GM12878 (cell line): ENCODE data around the gene SFT2D1. TPM values are rescaled to one million over a fixed set of nuclear protein-coding genes. Genes with fewer than 3 reads are reported as not detected.

ENCODE experiments used
- EGR1 ChIP-seq, 2 experiments: IDR thresholded peaks; 1 replicate in 1 of 2; 2 replicates in 1 of 2; pipeline ENCODE4 v1.6.1; 2011 to 2012; ENCODE audit warnings: low read depth in 2 of 2, low read length in 2 of 2, borderline replicate concordance in 1 of 2, mild to moderate bottlenecking in 1 of 2, moderate library complexity in 1 of 2
- ESRRA ChIP-seq: IDR thresholded peaks from 2 replicates; pipeline ENCODE4 v1.6.1; 2012; ENCODE audit warnings: mild to moderate bottlenecking, low read length, improper control_type of control experiment
- FOS ChIP-seq: IDR thresholded peaks from 3 replicates; pipeline ENCODE4 v1.6.1; 2011; ENCODE audit warnings: borderline replicate concordance; ENCODE audit not compliant: insufficient read length; ENCODE audit errors: extremely low read depth
- FOXM1 ChIP-seq: IDR thresholded peaks from 2 replicates; pipeline ENCODE4 v1.6.1; 2012; ENCODE audit warnings: low read depth, mild to moderate bottlenecking, inconsistent platforms, low read length, moderate library complexity
- HDAC2 ChIP-seq: fragments of 200-600 bp; sonication (generic); IDR thresholded peaks from 2 replicates; pipeline ENCODE4 v1.6.1; 2017
- KLF5 ChIP-seq: fragments of 450-650 bp; IDR thresholded peaks from 2 replicates; pipeline ENCODE4 v1.6.1; 2014; ENCODE audit warnings: mild to moderate bottlenecking; ENCODE audit not compliant: partially characterized antibody
- MXI1 ChIP-seq: fragments of 150-350 bp; IDR thresholded peaks from 2 replicates; pipeline ENCODE4 v1.6.1; 2011; ENCODE audit warnings: low read depth, mild to moderate bottlenecking, inconsistent platforms, low read length, improper control_type of control experiment
- MYB ChIP-seq: fragments of 150-350 bp; IDR thresholded peaks from 2 replicates; pipeline ENCODE4 v1.6.1; 2014; ENCODE audit warnings: mild to moderate bottlenecking, low read depth, low read length, borderline replicate concordance
- MYC ChIP-seq: IDR thresholded peaks from 2 replicates; pipeline ENCODE4 v1.6.1; 2011; ENCODE audit warnings: mild to moderate bottlenecking, low read length, moderate library complexity, inconsistent platforms; ENCODE audit not compliant: insufficient read depth, insufficient replicate concordance, insufficient read length, severe bottlenecking
- NFIC ChIP-seq: IDR thresholded peaks from 2 replicates; pipeline ENCODE4 v1.6.1; 2012; ENCODE audit warnings: low read depth, mild to moderate bottlenecking, inconsistent platforms, low read length, moderate library complexity
- NRF1 ChIP-seq: conservative IDR thresholded peaks from 2 replicates; pipeline ENCODE4 v1.6.1; 2011; ENCODE audit warnings: mild to moderate bottlenecking, low read depth, low read length, improper control_type of control experiment
- PML ChIP-seq: IDR thresholded peaks from 2 replicates; pipeline ENCODE4 v1.6.1; 2012; ENCODE audit warnings: low read length, inconsistent platforms
- POLR2A ChIP-seq: IDR thresholded peaks from 2 replicates; pipeline ENCODE4 v1.6.1; 2011; ENCODE audit warnings: low read depth, mild to moderate bottlenecking, low read length
- SIX5 ChIP-seq: IDR thresholded peaks from 2 replicates; pipeline ENCODE4 v1.6.1; 2011; ENCODE audit warnings: mild to moderate bottlenecking, low read depth, low read length, moderate library complexity; ENCODE audit not compliant: severe bottlenecking
- SMAD1 ChIP-seq: fragments of 450-650 bp; IDR thresholded peaks from 2 replicates; pipeline ENCODE4 v1.6.1; 2018; ENCODE audit warnings: mild to moderate bottlenecking, low read depth; ENCODE audit not compliant: partially characterized antibody
- SMAD5 ChIP-seq: IDR thresholded peaks from 2 replicates; pipeline ENCODE4 v1.6.1; 2016; ENCODE audit warnings: antibody characterized with exemption, low read depth
- SP1 ChIP-seq: IDR thresholded peaks from one replicate; pipeline ENCODE4 v1.6.1; 2011; ENCODE audit warnings: low read depth, low read length
- SREBF2 ChIP-seq: IDR thresholded peaks from 2 replicates; pipeline ENCODE4 v1.6.1; 2012; ENCODE audit warnings: mild to moderate bottlenecking, low read length
- TCF3 ChIP-seq: IDR thresholded peaks from 2 replicates; pipeline ENCODE4 v1.6.1; 2012; ENCODE audit warnings: low read depth, mild to moderate bottlenecking, low read length, borderline replicate concordance; ENCODE audit not compliant: insufficient read depth
- YBX1 ChIP-seq: fragments of 450-650 bp; IDR thresholded peaks from 2 replicates; pipeline ENCODE4 v1.6.1; 2016; ENCODE audit warnings: antibody characterized with exemption
- ZBED1 ChIP-seq: IDR thresholded peaks from 2 replicates; pipeline ENCODE4 v1.6.1; 2016; ENCODE audit warnings: borderline replicate concordance
- ZNF207 ChIP-seq: fragments of 450-650 bp; IDR thresholded peaks from 2 replicates; pipeline ENCODE4 v1.6.1; 2014; ENCODE audit warnings: antibody characterized with exemption, mild to moderate bottlenecking, borderline replicate concordance
- ZNF24 ChIP-seq: fragments of 450-650 bp; IDR thresholded peaks from 2 replicates; pipeline ENCODE4 v1.6.1; 2017; ENCODE audit warnings: antibody characterized with exemption, mild to moderate bottlenecking
- polyA plus RNA-seq, 11 experiments: library from polyadenylated mRNA; depleted of rRNA in 4 of 11; unstranded in 6 of 11; stranded (reverse) in 5 of 11; fragments of >200 nt; fragmentation: Nextera tagmentation in 4 of 11; fragmentation: Illumina TruSeq in 1 of 11; extraction: Ambion mirVana in 4 of 11; extraction: Trizol in 1 of 11; gene quantifications; 1 replicate in 1 of 11; 2 replicates in 10 of 11; pipeline versions ENCODE4 v1.2.1 to v1.2.3, GENCODE V29; 2011 to 2016; ENCODE audit warnings: inconsistent platforms in 2 of 11, missing spikeins in 2 of 11, low read depth in 1 of 11
- total RNA-seq, 4 experiments: library from RNA; depleted of rRNA in 3 of 4; stranded (reverse); fragments of >200 nt in 3 of 4; fragmentation: Illumina TruSeq in 1 of 4; extraction: Trizol in 1 of 4; gene quantifications; 2 replicates each; pipeline versions ENCODE4 v1.2.1 to v1.2.3, GENCODE V29; 2013 to 2021
- TF ChIP-seq, protein P1 (sequence below): IDR thresholded peaks from 2 replicates; pipeline ENCODE4 v1.6.1; 2012; ENCODE audit warnings: low read length, inconsistent platforms
- TF ChIP-seq, protein P2 (sequence below): fragments of 450-650 bp; IDR thresholded peaks from 2 replicates; pipeline ENCODE4 v1.6.1; 2017; ENCODE audit warnings: mild to moderate bottlenecking, moderate library complexity
- TF ChIP-seq, protein P3 (sequence below): IDR thresholded peaks from 2 replicates; pipeline ENCODE4 v1.6.1; 2011; ENCODE audit warnings: mild to moderate bottlenecking, low read depth, low read length, moderate library complexity; ENCODE audit not compliant: insufficient replicate concordance

Gene SFT2D1
- total and polyA plus RNA-seq, 10 of the 15 experiments (the other 5 are each of a cell fraction or from before 2014, with no cell fraction given): 69.5 to 281 (median 124) TPM

DNA sequence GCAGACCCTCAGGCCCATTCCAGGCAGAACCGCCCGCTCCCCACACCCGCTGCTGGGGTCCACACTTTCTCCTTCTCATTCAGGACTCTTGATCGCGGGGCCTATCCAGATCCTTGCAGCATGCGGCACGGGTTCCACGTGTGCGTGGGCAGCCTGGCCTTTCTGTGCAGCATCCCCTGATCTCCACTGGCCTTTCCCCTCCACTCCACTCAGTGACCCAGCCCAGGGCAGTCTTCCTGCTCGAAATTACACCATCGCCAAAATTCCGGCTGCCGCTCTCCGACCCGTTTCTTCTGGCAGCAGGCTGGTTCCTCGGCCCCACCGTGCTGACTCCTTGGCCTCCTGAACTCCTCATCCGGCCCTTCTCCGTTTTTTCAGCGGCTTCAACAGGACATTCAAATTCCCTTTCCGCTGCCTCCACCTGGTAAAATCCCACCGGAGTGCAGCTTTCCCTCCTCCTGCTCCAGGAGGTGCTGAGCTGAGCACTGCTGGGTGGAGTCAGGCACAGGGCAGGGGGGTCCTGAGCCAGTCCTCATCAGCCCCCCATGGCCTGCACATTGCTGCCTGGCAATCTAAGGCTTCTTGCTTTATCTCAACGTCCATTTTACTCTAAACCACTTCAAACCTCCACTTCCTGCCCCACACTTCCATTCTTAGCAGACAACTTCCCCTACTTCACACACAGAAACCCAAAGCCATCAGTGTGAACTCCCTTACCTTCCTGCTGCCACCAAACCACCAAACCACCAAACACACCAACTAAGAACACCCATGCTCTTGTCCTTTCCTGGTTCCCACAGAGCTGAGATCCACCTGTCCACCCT lies 9.0 kb downstream of the SFT2D1 start (continued):
- TF ChIP-seq, protein P1, sequence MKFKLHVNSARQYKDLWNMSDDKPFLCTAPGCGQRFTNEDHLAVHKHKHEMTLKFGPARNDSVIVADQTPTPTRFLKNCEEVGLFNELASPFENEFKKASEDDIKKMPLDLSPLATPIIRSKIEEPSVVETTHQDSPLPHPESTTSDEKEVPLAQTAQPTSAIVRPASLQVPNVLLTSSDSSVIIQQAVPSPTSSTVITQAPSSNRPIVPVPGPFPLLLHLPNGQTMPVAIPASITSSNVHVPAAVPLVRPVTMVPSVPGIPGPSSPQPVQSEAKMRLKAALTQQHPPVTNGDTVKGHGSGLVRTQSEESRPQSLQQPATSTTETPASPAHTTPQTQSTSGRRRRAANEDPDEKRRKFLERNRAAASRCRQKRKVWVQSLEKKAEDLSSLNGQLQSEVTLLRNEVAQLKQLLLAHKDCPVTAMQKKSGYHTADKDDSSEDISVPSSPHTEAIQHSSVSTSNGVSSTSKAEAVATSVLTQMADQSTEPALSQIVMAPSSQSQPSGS: peak; percentile 54; the same call in 1 of the 2 replicates
- TF ChIP-seq MXI1: no peak
- TF ChIP-seq KLF5: no peak
- TF ChIP-seq SP1: no peak
- no peak for TF ChIP-seq SREBF2
- TF ChIP-seq, protein P2, sequence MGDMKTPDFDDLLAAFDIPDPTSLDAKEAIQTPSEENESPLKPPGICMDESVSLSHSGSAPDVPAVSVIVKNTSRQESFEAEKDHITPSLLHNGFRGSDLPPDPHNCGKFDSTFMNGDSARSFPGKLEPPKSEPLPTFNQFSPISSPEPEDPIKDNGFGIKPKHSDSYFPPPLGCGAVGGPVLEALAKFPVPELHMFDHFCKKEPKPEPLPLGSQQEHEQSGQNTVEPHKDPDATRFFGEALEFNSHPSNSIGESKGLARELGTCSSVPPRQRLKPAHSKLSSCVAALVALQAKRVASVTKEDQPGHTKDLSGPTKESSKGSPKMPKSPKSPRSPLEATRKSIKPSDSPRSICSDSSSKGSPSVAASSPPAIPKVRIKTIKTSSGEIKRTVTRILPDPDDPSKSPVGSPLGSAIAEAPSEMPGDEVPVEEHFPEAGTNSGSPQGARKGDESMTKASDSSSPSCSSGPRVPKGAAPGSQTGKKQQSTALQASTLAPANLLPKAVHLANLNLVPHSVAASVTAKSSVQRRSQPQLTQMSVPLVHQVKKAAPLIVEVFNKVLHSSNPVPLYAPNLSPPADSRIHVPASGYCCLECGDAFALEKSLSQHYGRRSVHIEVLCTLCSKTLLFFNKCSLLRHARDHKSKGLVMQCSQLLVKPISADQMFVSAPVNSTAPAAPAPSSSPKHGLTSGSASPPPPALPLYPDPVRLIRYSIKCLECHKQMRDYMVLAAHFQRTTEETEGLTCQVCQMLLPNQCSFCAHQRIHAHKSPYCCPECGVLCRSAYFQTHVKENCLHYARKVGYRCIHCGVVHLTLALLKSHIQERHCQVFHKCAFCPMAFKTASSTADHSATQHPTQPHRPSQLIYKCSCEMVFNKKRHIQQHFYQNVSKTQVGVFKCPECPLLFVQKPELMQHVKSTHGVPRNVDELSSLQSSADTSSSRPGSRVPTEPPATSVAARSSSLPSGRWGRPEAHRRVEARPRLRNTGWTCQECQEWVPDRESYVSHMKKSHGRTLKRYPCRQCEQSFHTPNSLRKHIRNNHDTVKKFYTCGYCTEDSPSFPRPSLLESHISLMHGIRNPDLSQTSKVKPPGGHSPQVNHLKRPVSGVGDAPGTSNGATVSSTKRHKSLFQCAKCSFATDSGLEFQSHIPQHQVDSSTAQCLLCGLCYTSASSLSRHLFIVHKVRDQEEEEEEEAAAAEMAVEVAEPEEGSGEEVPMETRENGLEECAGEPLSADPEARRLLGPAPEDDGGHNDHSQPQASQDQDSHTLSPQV: no peak
- TF ChIP-seq PML: 0 out of 2 replicates have a peak, but pooled peaks have one; percentile 58
- TF ChIP-seq SIX5: no peak
- no peak for TF ChIP-seq EGR1 (IDR thresholded peaks at IDR 0.05; ENCODE audit: borderline replicate concordance in 1 of 2, low read depth in 2 of 2, low read length in 2 of 2)
- no peak for TF ChIP-seq ESRRA
- no peak for TF ChIP-seq HDAC2
- no peak for TF ChIP-seq NRF1
- TF ChIP-seq ZNF24: no peak
- no peak for TF ChIP-seq MYC
- TF ChIP-seq YBX1: no peak
- TF ChIP-seq NFIC: peak; percentile 72; the same call in 1 of the 2 replicates
- TF ChIP-seq, protein P3, sequence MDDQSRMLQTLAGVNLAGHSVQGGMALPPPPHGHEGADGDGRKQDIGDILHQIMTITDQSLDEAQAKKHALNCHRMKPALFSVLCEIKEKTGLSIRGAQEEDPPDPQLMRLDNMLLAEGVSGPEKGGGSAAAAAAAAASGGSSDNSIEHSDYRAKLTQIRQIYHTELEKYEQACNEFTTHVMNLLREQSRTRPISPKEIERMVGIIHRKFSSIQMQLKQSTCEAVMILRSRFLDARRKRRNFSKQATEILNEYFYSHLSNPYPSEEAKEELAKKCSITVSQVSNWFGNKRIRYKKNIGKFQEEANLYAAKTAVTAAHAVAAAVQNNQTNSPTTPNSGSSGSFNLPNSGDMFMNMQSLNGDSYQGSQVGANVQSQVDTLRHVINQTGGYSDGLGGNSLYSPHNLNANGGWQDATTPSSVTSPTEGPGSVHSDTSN: no peak
- TF ChIP-seq ZNF207: no peak
- no peak for TF ChIP-seq TCF3
- TF ChIP-seq ZBED1: no peak; the same call in 1 of the 2 replicates
- peak; percentile 70; the same call in 1 of the 2 replicates for TF ChIP-seq FOXM1
- TF ChIP-seq POLR2A: peak; percentile 40; the same call in 1 of the 2 replicates
- no peak for TF ChIP-seq MYB
- no peak for TF ChIP-seq FOS
- no peak for TF ChIP-seq SMAD5
- TF ChIP-seq SMAD1: no peak
